Astrocyte of the hippocampus (primary cell): ENCODE measurements around the gene ATP2C1.
"Not testable (repeated sequence)": the region's sequence is repeated elsewhere in the genome, so short reads cannot be mapped to it uniquely, and the experiment has no call there.

Source experiments
- DNase-seq: peaks from one replicate; pipeline ENCODE4 v3.0.0; 2011; ENCODE audit warnings: low read depth, low spot score

Gene ATP2C1

GRCh38 chr3:130934442-130935089 lies 40.7 kb downstream of the ATP2C1 start:
- peak; percentile 33 for DNase-seq

- peak; percentile 67 for DNase-seq
These were observed 42.0 kb downstream of the ATP2C1 start for GRCh38 chr3:130935761-130936492.

DNA sequence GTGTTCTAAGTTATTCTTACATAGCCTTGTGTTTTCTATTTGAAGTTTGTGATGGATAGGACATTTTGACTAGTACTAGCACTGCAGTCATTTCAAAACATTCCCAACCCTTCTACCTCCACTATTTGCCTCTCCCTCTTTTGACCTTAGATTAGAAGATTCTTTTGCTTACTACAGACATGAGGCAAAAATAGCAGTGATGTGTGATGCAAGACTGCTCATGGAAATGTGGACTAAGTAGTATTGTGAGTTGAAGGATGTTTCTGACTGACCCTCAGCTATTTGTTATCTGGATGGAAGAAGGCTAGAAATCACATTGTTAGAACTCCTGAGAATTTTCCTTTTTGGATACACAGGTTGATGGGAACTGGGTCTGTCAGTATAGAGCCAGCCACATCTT lies 45.9 kb downstream of the ATP2C1 start:
- no peak for DNase-seq

- no peak for DNase-seq
These were observed 47.9 kb downstream of the ATP2C1 start for GRCh38 chr3:130941793-130942192.

DNA sequence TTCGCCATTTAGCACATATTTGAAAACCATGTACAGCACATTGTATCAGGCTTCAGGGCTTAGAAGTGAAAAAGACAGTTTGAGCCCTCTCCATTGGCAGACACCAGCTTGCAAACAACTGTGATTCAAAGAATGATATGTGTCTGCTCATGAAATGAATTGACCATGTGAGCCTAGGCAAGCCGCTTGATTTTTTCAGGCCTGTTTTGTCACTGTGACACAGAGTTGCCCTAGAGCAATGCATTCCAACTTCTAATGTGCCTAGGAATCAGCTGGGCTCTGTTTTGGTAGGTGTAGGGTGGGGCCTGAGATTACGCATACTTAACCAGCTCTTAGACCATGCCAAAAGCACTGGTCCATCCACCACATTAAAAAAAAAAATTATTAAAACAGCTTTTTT lies 53.0 kb downstream of the ATP2C1 start:
- DNase-seq: no peak

- no peak for DNase-seq
These were observed 54.3 kb downstream of the ATP2C1 start for GRCh38 chr3:130948001-130948773.

DNA sequence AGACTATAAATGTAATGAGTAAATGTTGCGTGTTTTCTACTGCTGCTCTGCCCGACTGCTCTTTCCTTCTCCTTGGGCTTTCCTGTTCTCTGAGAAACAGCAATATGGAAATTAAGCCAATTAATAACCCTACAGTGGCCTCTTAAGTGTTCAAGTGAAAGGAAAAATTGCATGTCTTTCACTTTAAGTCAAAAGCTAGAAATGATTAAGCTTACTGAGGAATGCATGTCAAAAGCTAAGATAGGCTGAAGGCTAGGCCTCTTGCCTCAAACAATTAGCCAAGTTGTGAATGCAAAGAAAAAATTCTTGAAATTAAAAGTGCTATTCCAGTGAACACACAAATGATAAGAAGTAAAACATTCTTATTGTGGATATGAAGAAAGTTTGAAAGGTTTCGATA lies 55.0 kb downstream of the ATP2C1 start:
- DNase-seq: no peak

- DNase-seq: no peak
These were observed 56.2 kb downstream of the ATP2C1 start for GRCh38 chr3:130950124-130950523.

DNA sequence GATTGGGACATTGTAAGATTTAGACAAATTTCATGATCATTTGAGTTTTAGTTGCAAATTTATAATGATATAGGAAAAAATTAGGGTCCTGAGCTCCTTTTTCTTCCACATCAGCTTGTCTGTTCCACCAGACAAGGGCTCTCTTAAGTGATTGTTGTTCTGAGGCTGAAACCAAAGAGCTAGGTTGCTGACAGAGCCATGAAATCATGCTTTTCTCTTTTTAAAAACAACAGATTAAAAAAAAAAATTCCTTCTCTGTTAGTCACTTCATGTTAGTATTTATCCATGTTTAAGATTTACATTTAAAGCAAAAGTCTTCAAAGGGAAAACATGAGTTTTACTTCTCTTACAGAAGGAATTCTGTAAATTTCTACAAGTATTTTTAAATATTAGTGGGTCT lies 56.8 kb downstream of the ATP2C1 start:
- peak; percentile 49 for DNase-seq

GRCh38 chr3:130955481-130955880 lies 61.6 kb downstream of the ATP2C1 start:
- no peak for DNase-seq

DNA sequence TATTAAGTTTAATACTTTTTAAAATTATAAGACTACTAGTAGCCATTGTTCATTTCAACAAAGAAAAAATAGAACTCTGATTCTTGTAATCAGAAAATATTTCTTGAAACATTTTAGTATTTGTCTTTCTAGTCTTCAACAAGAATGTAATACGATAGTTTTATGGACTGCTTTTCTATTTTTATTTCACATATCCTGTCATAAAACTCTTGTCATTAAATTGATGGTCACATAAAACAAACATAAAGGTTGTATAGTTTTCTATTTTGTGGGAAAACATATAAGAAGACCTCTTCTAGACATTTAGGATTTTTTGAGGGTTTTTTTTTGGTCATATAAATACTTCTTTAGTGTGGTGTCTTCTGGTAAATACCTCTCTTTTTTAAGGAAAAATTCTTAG lies 62.4 kb downstream of the ATP2C1 start:
- DNase-seq: no peak

- no peak for DNase-seq
These were observed 62.8 kb downstream of the ATP2C1 start for GRCh38 chr3:130956721-130957120.

- no peak for DNase-seq
These were observed 66.4 kb downstream of the ATP2C1 start for GRCh38 chr3:130960139-130960795.

DNA sequence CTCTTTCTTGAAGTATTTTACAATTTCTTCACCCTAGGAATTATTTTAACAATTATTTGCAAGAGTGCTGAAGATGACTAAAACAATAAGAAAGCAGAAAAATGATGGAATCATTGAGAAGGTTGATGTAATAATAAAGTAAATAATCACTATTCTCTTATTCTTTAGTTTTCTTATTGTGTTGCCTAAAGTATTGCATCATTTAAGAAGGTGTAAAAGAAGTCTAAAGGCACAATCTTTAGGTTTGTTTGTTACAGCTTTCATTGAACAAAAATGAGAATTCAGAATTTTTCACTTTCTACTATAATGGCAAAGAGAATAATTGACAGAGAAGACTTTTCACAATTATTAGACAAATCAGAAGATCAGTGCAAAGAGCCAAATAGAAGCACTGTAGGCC lies 67.6 kb downstream of the ATP2C1 start:
- no peak for DNase-seq

GRCh38 chr3:130963444-130963843 lies 69.6 kb downstream of the ATP2C1 start:
- DNase-seq: no peak

- peak; percentile 93 for DNase-seq
These were observed 70.0 kb downstream of the ATP2C1 start for GRCh38 chr3:130963878-130964277.

DNA sequence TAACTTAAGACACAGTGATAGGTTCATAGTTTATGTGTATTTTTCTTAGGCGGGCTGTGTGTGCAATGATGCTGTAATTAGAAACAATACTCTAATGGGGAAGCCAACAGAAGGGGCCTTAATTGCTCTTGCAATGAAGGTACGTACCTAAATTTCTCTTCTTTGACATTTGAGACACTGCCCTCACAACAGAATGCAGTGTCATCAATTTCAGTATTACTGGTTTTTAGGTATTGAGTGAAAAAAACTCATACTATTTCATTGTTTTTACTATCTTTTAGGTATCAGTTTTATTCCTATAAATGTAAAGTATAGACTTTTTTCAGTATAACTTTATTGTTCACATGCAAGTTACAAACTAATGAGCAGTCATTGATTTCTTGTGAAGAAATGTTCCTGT lies 73.4 kb downstream of the ATP2C1 start:
- DNase-seq: no peak

GRCh38 chr3:130968221-130968620 lies 74.3 kb downstream of the ATP2C1 start:
- peak; percentile 46 for DNase-seq

- DNase-seq: no peak
These were observed 75.7 kb downstream of the ATP2C1 start for GRCh38 chr3:130969621-130970020.

DNA sequence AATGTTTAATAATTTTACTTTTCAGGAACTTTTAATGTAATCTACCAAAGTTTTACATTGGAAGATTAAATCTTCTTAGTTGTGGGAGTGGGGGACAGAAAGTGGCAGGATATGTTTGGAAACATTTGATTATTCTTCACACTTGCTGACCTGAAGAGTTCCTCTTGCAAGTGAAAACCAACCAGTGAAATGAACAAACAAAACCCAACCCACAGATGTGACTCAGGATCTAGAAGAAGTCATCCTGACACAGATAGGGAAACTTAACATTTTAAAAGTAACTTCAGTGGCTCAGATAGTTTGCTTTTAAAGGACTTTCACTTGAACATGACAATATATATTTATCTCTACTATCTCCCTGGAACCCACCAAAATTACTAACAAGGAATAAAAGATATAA lies 77.3 kb downstream of the ATP2C1 start:
- DNase-seq: no peak

DNA sequence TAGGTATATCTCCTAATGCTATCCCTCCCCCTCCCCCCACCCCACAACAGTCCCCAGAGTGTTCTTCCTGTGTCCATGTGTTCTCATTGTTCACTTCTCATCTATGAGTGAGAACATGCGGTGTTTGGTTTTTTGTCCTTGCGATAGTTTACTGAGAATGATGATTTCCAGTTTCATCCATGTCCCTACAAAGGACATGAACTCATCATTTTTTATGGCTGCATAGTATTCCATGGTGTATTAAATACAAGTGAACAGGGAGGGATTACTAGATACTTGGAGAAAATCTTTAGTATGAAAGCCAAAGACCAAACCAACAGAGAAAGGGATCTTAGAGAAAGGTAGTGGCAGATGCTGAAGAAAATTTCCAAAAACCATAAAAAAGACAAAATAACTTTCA lies 78.7 kb downstream of the ATP2C1 start:
- not testable (repeated sequence) for DNase-seq

DNA sequence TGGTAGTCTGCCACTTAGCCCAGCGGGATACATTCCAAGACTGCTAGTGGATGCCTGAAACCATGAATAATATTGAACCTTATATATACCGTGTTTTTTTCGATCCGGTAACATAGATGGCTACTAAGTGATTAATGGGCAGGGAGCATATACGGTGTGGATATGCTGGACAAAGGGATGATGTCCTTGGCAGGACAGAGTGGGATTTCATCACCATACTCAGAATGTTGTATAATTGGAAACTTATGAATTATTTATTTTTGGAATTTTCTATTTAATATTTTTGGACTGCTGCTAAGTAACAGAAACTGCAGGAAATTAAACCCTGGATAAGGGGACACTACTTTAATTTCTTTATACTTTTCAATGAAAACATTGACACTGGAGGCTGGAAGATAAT lies 79.5 kb downstream of the ATP2C1 start:
- no peak for DNase-seq
